ENCODE data around the gene HOXC9.

- TF ChIP-seq CTCF (IDR thresholded peaks at IDR 0.05) (no peak), POLR2A (IDR thresholded peaks at IDR 0.05) (no peak)
Measured at GRCh38 chr12:54011665-54012532, 11.9 kb downstream of the HOXC9 start.
